Astrocyte (in vitro differentiated cells and primary cell): ENCODE data around the gene TSPAN17. TPM values are rescaled to one million over a fixed set of nuclear protein-coding genes. Genes with fewer than 3 reads are reported as not detected.

Experiments used
- DNase-seq: peaks from one replicate; pipeline ENCODE4 v3.0.0-alpha.2; 2010; ENCODE audit warnings: low read depth
- FAIRE-seq: peaks from 2 replicates; lab custom pipeline; 2011; peaks lifted over from hg19 to GRCh38; lab: Jason Lieb, UNC
- H2AFZ ChIP-seq: 2 replicates; pipeline ENCODE4 v1.6.0; 2012; ENCODE audit warnings: low read depth, low read length, inconsistent platforms
- H3K27ac ChIP-seq: 2 replicates; pipeline ENCODE4 v1.5.1; 2011; ENCODE audit warnings: low read depth, low read length, inconsistent platforms
- H3K27me3 ChIP-seq: 2 replicates; pipeline ENCODE4 v1.6.0; 2011; ENCODE audit warnings: low read length, inconsistent platforms; ENCODE audit not compliant: insufficient read depth
- H3K36me3 ChIP-seq: 2 replicates; pipeline ENCODE4 v1.5.1; 2011; ENCODE audit warnings: low read length, inconsistent platforms; ENCODE audit not compliant: insufficient read depth
- H3K4me1 ChIP-seq: 2 replicates; pipeline ENCODE4 v1.5.1; 2011; ENCODE audit warnings: low read length, inconsistent platforms; ENCODE audit not compliant: insufficient read depth
- H3K4me2 ChIP-seq: 2 replicates; pipeline ENCODE4 v1.6.0; 2012; ENCODE audit warnings: low read length, inconsistent platforms
- H3K4me3 ChIP-seq: 2 replicates; pipeline ENCODE4 v1.5.1; 2011; ENCODE audit warnings: low read depth, mild to moderate bottlenecking, low read length, inconsistent platforms; ENCODE audit not compliant: insufficient read depth
- H3K79me2 ChIP-seq: 2 replicates; pipeline ENCODE4 v1.6.0; 2012; ENCODE audit warnings: mild to moderate bottlenecking, low read length, inconsistent platforms; ENCODE audit not compliant: insufficient read depth
- H3K9ac ChIP-seq: 2 replicates; pipeline ENCODE4 v1.6.0; 2012; ENCODE audit warnings: mild to moderate bottlenecking, low read length, inconsistent platforms
- H3K9me3 ChIP-seq: 2 replicates; pipeline ENCODE4 v1.5.1; 2012; ENCODE audit warnings: low read depth, mild to moderate bottlenecking, low read length, inconsistent platforms; ENCODE audit not compliant: insufficient read depth
- H4K20me1 ChIP-seq: 2 replicates; pipeline ENCODE4 v1.6.0; 2012; ENCODE audit warnings: low read length, inconsistent platforms; ENCODE audit not compliant: insufficient read depth
- H3K27ac Mint-ChIP-seq: one replicate; pipeline ENCODE4 v1.8.0; 2021; ENCODE audit warnings: mild to moderate bottlenecking, mixed read lengths; ENCODE audit not compliant: unreplicated experiment
- H3K27me3 Mint-ChIP-seq: one replicate; pipeline ENCODE4 v1.8.0; 2021; ENCODE audit warnings: low read depth, mixed read lengths; ENCODE audit not compliant: unreplicated experiment
- H3K36me3 Mint-ChIP-seq: one replicate; pipeline ENCODE4 v1.8.0; 2021; ENCODE audit warnings: low read depth, mixed read lengths; ENCODE audit not compliant: unreplicated experiment
- H3K4me1 Mint-ChIP-seq: one replicate; pipeline ENCODE4 v1.8.0; 2021; ENCODE audit warnings: low read depth, mixed read lengths; ENCODE audit not compliant: unreplicated experiment
- H3K4me3 Mint-ChIP-seq: one replicate; pipeline ENCODE4 v1.8.0; 2021; ENCODE audit warnings: mild to moderate bottlenecking, moderate library complexity, mixed read lengths; ENCODE audit not compliant: unreplicated experiment
- H3K9me3 Mint-ChIP-seq: one replicate; pipeline ENCODE4 v1.8.0; 2021; ENCODE audit warnings: mild to moderate bottlenecking, mixed read lengths; ENCODE audit not compliant: unreplicated experiment
- CTCF ChIP-seq: IDR thresholded peaks from 2 replicates; pipeline ENCODE4 v1.5.1; 2011; ENCODE audit warnings: low read depth, mild to moderate bottlenecking, inconsistent platforms, low read length, moderate library complexity; ENCODE audit not compliant: insufficient read depth
- EZH2 ChIP-seq: IDR thresholded peaks from 2 replicates; pipeline ENCODE4 v1.6.1; 2012; ENCODE audit warnings: mild to moderate bottlenecking, low read length, inconsistent platforms; ENCODE audit not compliant: insufficient read depth
- total RNA-seq: library from RNA; stranded (reverse); gene quantifications from 2 replicates; pipeline ENCODE4 v1.2.1, GENCODE V29; 2021

The TSPAN17 gene
- total RNA-seq, 1 donor from 2014 or later: 56.5 TPM

DNA sequence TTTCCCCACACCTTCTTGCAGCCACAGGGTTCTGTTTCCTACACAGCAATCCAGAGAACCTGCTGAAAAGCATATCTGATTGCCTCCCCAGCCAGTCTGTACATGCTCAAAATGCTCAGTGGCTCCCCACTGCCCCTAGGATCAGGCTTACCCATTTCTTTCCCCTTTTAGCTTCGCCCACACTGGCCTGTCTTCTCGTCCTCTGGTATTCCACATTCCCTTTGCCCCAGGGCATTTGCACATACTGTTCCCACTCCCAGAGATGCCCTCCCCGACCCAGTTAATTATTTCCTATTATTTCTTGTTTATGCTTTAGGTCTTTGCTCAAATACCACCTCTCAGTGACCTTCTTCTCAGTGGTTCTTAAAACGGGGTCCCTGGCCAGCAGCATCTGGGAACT lies 6.7 kb upstream of the TSPAN17 start:
- Histone ChIP-seq H3K27me3 (peaks cover 7% of the 10 kb centered on the region), H3K4me2 (no peak overlapping the region), H3K9me3 (no peaks in the 10 kb centered on the region), H3K27ac (no peak overlapping the region), H3K4me1 (no peaks in the 10 kb centered on the region), H3K4me3 (no peak overlapping the region), H3K79me2 (no peaks in the 10 kb centered on the region), H3K9ac (no peak overlapping the region), H4K20me1 (no peaks in the 10 kb centered on the region), H3K36me3 (no peaks in the 10 kb centered on the region), H2AFZ (no peak overlapping the region)
- TF ChIP-seq CTCF: no peak
- no peak for TF ChIP-seq EZH2
- FAIRE-seq (no peak), DNase-seq (no peak)
- Mint-ChIP-seq H3K4me1 (no peaks in the 10 kb centered on the region), H3K27me3 (peaks cover 48% of the 10 kb centered on the region), H3K27ac (no peak overlapping the region), H3K4me3 (no peak overlapping the region), H3K36me3 (no peaks in the 10 kb centered on the region), H3K9me3 (peaks cover 4% of the 10 kb centered on the region)

GRCh38 chr5:176642675-176643490 lies 4.4 kb upstream of the TSPAN17 start:
- TF ChIP-seq EZH2: no peak
- TF ChIP-seq CTCF: no peak
- Histone ChIP-seq H3K4me2 (no peak overlapping the region), H3K4me3 (no peak overlapping the region), H3K4me1 (peaks cover 5% of the 10 kb centered on the region), H3K27ac (no peak overlapping the region), H3K9me3 (no peaks in the 10 kb centered on the region), H3K36me3 (no peaks in the 10 kb centered on the region), H3K79me2 (peaks cover 4% of the 10 kb centered on the region), H2AFZ (no peak overlapping the region), H3K27me3 (peaks cover 4% of the 10 kb centered on the region), H3K9ac (no peak overlapping the region), H4K20me1 (no peaks in the 10 kb centered on the region)
- Mint-ChIP-seq H3K36me3 (no peaks in the 10 kb centered on the region), H3K4me1 (peaks cover 5% of the 10 kb centered on the region), H3K27me3 (peaks cover 30% of the 10 kb centered on the region), H3K4me3 (no peak overlapping the region), H3K27ac (no peak overlapping the region), H3K9me3 (peaks cover 3% of the 10 kb centered on the region)
- FAIRE-seq (no peak), DNase-seq (no peak)

GRCh38 chr5:176643491-176644219 lies 3.6 kb upstream of the TSPAN17 start:
- Mint-ChIP-seq H3K36me3 (no peaks in the 10 kb centered on the region), H3K4me1 (peaks cover 8% of the 10 kb centered on the region), H3K4me3 (no peak overlapping the region), H3K9me3 (peaks cover 3% of the 10 kb centered on the region), H3K27ac (no peak overlapping the region), H3K27me3 (peaks cover 24% of the 10 kb centered on the region)
- FAIRE-seq: no peak
- Histone ChIP-seq H3K36me3 (no peaks in the 10 kb centered on the region), H3K4me2 (no peak overlapping the region), H4K20me1 (peaks cover 7% of the 10 kb centered on the region), H3K4me1 (peaks cover 13% of the 10 kb centered on the region), H2AFZ (no peak overlapping the region), H3K27ac (no peak overlapping the region), H3K79me2 (peaks cover 12% of the 10 kb centered on the region), H3K4me3 (no peak overlapping the region), H3K27me3 (no peaks in the 10 kb centered on the region), H3K9me3 (no peaks in the 10 kb centered on the region), H3K9ac (no peak overlapping the region)
- no peak for DNase-seq
- TF ChIP-seq EZH2 (no peak), CTCF (no peak)
